SK-N-SH treated with all-trans-retinoic acid at 6 μM for 48 hours (cell line): ENCODE measurements around the gene TKT.

Source experiments
- ATAC-seq: fragments of 200-7000 bp; cut with Tn5 transposase; 3 replicates; pipeline ENCODE4 v1.9.1; 2020; ENCODE audit warnings: mild to moderate bottlenecking, moderate library complexity
- ARNTL ChIP-seq: fragments of 450-650 bp; formaldehyde crosslinking; IDR thresholded peaks from 2 replicates; pipeline ENCODE4 v1.5.0; 2020; ENCODE audit warnings: low read depth, mild to moderate bottlenecking, moderate library complexity, borderline replicate concordance
- BACH2 ChIP-seq: fragments of 250-450 bp; sonication (Bioruptor Pico); IDR thresholded peaks from 2 replicates; pipeline ENCODE4 v1.9.0; 2021; ENCODE audit warnings: mild to moderate bottlenecking, borderline replicate concordance
- CREB5 ChIP-seq: fragments of 250-450 bp; sonication (Bioruptor Pico); IDR thresholded peaks from 2 replicates; pipeline ENCODE4 v1.5.1; 2020; ENCODE audit warnings: low read depth, mild to moderate bottlenecking, moderate library complexity
- CSDC2 ChIP-seq: fragments of 250-450 bp; sonication (Bioruptor Pico); IDR thresholded peaks from 2 replicates; pipeline ENCODE4 v1.5.0; 2020; ENCODE audit warnings: mild to moderate bottlenecking, moderate library complexity
- ESRRG ChIP-seq: fragments of 250-450 bp; sonication (Bioruptor Pico); IDR thresholded peaks from 2 replicates; pipeline ENCODE4 v1.6.1; 2021; ENCODE audit warnings: mild to moderate bottlenecking
- GLIS3 ChIP-seq: fragments of 250-450 bp; sonication (Bioruptor Pico); IDR thresholded peaks from 2 replicates; pipeline ENCODE4 v1.5.0; 2020; ENCODE audit warnings: mild to moderate bottlenecking, moderate library complexity
- ISL1 ChIP-seq: fragments of 250-450 bp; sonication (Bioruptor Pico); IDR thresholded peaks from 2 replicates; pipeline ENCODE4 v2.1.2; 2022; ENCODE audit warnings: mild to moderate bottlenecking, moderate library complexity
- OSR1 ChIP-seq: fragments of 250-450 bp; sonication (Bioruptor Pico); IDR thresholded peaks from 2 replicates; pipeline ENCODE4 v1.8.0; 2022; ENCODE audit warnings: moderate library complexity, mild to moderate bottlenecking, inconsistent platforms
- PATZ1 ChIP-seq: fragments of 250-450 bp; sonication (Bioruptor Pico); IDR thresholded peaks from 2 replicates; pipeline ENCODE4 v1.8.0; 2020; ENCODE audit warnings: mild to moderate bottlenecking, moderate library complexity, borderline replicate concordance
- PPARA ChIP-seq: fragments of 250-450 bp; sonication (Bioruptor Pico); IDR thresholded peaks from 2 replicates; pipeline ENCODE4 v1.5.0; 2020; ENCODE audit warnings: mild to moderate bottlenecking, borderline replicate concordance
- RARB ChIP-seq: fragments of 250-450 bp; sonication (Bioruptor Pico); IDR thresholded peaks from 2 replicates; pipeline ENCODE4 v1.8.0; 2021; ENCODE audit warnings: mild to moderate bottlenecking, moderate library complexity
- SNAI2 ChIP-seq: fragments of 250-450 bp; sonication (Bioruptor Pico); IDR thresholded peaks from 2 replicates; pipeline ENCODE4 v1.5.0; 2020; ENCODE audit warnings: mild to moderate bottlenecking, moderate library complexity
- TCF4 ChIP-seq: fragments of 250-450 bp; sonication (Bioruptor Pico); IDR thresholded peaks from 2 replicates; pipeline ENCODE4 v1.8.0; 2021; ENCODE audit warnings: mild to moderate bottlenecking, moderate library complexity, borderline replicate concordance
- TOX ChIP-seq: fragments of 250-450 bp; sonication (Bioruptor Pico); IDR thresholded peaks from 2 replicates; pipeline ENCODE4 v1.8.0; 2021; ENCODE audit warnings: mild to moderate bottlenecking, moderate library complexity, borderline replicate concordance
- TSHZ2 ChIP-seq: fragments of 250-450 bp; sonication (Bioruptor Pico); IDR thresholded peaks from 2 replicates; pipeline ENCODE4 v1.5.0; 2020; ENCODE audit warnings: mild to moderate bottlenecking, moderate library complexity
- ZC3H10 ChIP-seq: fragments of 250-450 bp; sonication (Bioruptor Pico); IDR thresholded peaks from 2 replicates; pipeline ENCODE4 v1.5.1; 2021; ENCODE audit warnings: mild to moderate bottlenecking, moderate library complexity
- ZFP3 ChIP-seq: fragments of 250-450 bp; sonication (Bioruptor Pico); IDR thresholded peaks from 2 replicates; pipeline ENCODE4 v1.5.0; 2020; ENCODE audit warnings: mild to moderate bottlenecking, moderate library complexity
- ZFP30 ChIP-seq: fragments of 450-650 bp; formaldehyde crosslinking; IDR thresholded peaks from 2 replicates; pipeline ENCODE4 v1.5.0; 2022; ENCODE audit warnings: mild to moderate bottlenecking, moderate library complexity
- ZNF70 ChIP-seq: fragments of 450-650 bp; formaldehyde crosslinking; IDR thresholded peaks from 2 replicates; pipeline ENCODE4 v1.5.0; 2020; ENCODE audit warnings: mild to moderate bottlenecking, moderate library complexity
- ZNF8 ChIP-seq: fragments of 450-650 bp; formaldehyde crosslinking; IDR thresholded peaks from 2 replicates; pipeline ENCODE4 v1.5.0; 2020; ENCODE audit warnings: mild to moderate bottlenecking, moderate library complexity
- TF ChIP-seq, protein P1 (sequence below): fragments of 250-450 bp; sonication (Bioruptor Pico); IDR thresholded peaks from 2 replicates; pipeline ENCODE4 v1.8.0; 2021; ENCODE audit warnings: low read depth, mild to moderate bottlenecking, moderate library complexity, borderline replicate concordance
- TF ChIP-seq, protein P2 (sequence below): fragments of 250-450 bp; sonication (Bioruptor Pico); IDR thresholded peaks from 2 replicates; pipeline ENCODE4 v1.5.1; 2021; ENCODE audit warnings: mild to moderate bottlenecking, moderate library complexity

TKT gene

DNA sequence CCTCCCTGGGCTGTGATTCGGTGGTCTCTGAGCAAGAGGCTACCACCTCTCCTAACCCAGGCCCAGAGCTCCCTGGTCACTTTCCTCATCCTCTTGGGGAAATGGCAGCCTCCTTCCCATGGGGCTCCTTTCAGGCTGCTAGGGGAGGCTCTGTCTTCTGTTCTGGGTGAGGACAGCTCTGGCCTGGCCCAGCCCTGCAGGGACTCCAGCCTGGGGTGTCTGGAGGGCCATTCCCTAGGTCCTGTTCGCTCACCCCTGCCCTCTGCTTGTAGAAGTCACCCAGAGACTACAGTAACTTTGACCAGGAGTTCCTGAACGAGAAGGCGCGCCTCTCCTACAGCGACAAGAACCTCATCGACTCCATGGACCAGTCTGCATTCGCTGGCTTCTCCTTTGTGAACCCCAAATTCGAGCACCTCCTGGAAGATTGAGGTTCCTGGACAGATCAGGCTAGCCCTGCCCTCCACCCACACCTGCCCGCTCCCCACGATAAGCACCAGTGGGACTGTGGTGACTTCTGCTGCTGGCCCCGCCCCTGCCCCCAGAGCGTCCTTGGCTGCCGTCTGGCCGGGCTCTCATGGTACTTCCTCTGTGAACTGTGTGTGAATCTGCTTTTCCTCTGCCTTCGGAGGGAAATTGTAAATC, 63.9 kb downstream of the TKT start:
- TF ChIP-seq CSDC2 (CRISPR knock-in tag) (no peak), ISL1 (CRISPR knock-in tag) (no peak), BACH2 (CRISPR knock-in tag) (no peak)
- no peak for ATAC-seq

DNA sequence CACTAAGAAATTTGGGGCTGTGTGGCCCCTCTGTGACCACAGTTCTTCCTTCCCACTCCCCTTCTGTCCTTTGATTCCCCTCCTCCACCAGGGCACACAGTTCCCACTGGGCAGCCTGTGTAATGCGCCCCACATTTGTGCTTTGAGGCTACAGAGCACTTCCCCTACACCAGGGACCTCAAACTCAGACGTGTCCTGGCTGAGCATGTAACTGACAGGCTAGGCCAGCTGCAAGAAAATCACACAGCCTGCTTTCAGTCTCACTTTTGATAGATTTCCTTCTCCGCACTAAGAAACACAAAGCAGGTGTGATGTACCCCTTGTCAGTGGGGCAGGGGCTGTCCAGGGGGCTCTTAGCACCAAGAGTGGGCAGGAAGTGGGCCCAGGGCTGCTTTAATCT, 65.2 kb downstream of the TKT start:
- ATAC-seq, result no peak
- TF ChIP-seq ZC3H10 (CRISPR knock-in tag) (no peak), ZNF70 (CRISPR knock-in tag) (no peak), BACH2 (CRISPR knock-in tag) (no peak), ISL1 (CRISPR knock-in tag) (no peak), OSR1 (CRISPR knock-in tag) (no peak), SNAI2 (CRISPR knock-in tag) (no peak), RARB (CRISPR knock-in tag) (no peak), TSHZ2 (CRISPR knock-in tag) (no peak), ESRRG (CRISPR knock-in tag) (no peak), ZNF8 (CRISPR knock-in tag) (no peak), ARNTL (CRISPR knock-in tag) (no peak), ZFP30 (CRISPR knock-in tag) (no peak), PATZ1 (CRISPR knock-in tag) (no peak), PPARA (no peak), CSDC2 (CRISPR knock-in tag) (no peak), ZFP3 (CRISPR knock-in tag) (no peak), CREB5 (CRISPR knock-in tag) (no peak), TCF4 (no peak)
- TF ChIP-seq, protein P1, sequence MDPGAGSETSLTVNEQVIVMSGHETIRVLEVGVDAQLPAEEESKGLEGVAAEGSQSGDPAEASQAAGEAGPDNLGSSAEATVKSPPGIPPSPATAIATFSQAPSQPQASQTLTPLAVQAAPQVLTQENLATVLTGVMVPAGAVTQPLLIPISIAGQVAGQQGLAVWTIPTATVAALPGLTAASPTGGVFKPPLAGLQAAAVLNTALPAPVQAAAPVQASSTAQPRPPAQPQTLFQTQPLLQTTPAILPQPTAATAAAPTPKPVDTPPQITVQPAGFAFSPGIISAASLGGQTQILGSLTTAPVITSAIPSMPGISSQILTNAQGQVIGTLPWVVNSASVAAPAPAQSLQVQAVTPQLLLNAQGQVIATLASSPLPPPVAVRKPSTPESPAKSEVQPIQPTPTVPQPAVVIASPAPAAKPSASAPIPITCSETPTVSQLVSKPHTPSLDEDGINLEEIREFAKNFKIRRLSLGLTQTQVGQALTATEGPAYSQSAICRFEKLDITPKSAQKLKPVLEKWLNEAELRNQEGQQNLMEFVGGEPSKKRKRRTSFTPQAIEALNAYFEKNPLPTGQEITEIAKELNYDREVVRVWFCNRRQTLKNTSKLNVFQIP (CRISPR knock-in tag), result no peak
- TF ChIP-seq, protein P2, sequence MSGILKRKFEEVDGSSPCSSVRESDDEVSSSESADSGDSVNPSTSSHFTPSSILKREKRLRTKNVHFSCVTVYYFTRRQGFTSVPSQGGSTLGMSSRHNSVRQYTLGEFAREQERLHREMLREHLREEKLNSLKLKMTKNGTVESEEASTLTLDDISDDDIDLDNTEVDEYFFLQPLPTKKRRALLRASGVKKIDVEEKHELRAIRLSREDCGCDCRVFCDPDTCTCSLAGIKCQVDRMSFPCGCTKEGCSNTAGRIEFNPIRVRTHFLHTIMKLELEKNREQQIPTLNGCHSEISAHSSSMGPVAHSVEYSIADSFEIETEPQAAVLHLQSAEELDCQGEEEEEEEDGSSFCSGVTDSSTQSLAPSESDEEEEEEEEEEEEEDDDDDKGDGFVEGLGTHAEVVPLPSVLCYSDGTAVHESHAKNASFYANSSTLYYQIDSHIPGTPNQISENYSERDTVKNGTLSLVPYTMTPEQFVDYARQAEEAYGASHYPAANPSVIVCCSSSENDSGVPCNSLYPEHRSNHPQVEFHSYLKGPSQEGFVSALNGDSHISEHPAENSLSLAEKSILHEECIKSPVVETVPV, result no peak

- TF ChIP-seq CSDC2 (CRISPR knock-in tag), result no peak
- no peak for TF ChIP-seq GLIS3 (CRISPR knock-in tag)
- no peak for TF ChIP-seq ESRRG (CRISPR knock-in tag)
- TF ChIP-seq ISL1 (CRISPR knock-in tag), result no peak
- no peak for TF ChIP-seq TCF4
- no peak for TF ChIP-seq CREB5 (CRISPR knock-in tag)
- no peak for TF ChIP-seq ZC3H10 (CRISPR knock-in tag)
- no peak for TF ChIP-seq ZNF8 (CRISPR knock-in tag)
- no peak for TF ChIP-seq ARNTL (CRISPR knock-in tag)
- no peak for TF ChIP-seq SNAI2 (CRISPR knock-in tag)
- TF ChIP-seq TOX (CRISPR knock-in tag), result no peak
- no peak for TF ChIP-seq ZNF70 (CRISPR knock-in tag)
- TF ChIP-seq, all 23 proteins: peak for 0
- ATAC-seq, result no peak
These were observed 66.5 kb downstream of the TKT start for GRCh38 chr3:53189276-53189675.
